HG03060 (cell line): ENCODE results near the gene CHN2.
"Not testable (repeated sequence)": the region's sequence is repeated elsewhere in the genome, so short reads cannot be mapped to it uniquely, and the experiment has no call there.

ENCODE experiments used
- ATAC-seq: cut with Tn5 transposase; IDR thresholded peaks from one replicate; pipeline ENCODE4 v1.9.1; 2021; ENCODE audit warnings: low read depth, moderate number of reproducible peaks; ENCODE audit not compliant: unreplicated experiment

CHN2 gene

DNA sequence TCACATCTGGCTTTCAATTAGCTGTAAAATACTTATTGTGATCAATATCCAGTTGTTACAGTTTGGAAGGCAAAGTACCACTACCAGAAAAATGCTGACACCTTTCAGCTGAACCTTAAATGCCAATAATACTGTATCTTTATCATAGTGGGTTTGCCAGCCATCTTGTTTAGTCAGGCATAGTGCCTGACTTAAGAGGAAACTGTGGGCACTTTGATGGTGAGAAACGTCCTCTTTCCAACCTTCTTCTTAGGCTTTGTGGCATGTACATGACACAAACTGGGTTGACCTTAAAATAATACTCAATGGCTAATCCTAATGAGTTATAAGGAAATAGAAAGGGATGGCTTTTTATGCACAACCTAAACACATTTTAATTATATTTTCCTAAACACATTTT is 316.8 kb downstream of the CHN2 start:
- ATAC-seq = no peak

DNA sequence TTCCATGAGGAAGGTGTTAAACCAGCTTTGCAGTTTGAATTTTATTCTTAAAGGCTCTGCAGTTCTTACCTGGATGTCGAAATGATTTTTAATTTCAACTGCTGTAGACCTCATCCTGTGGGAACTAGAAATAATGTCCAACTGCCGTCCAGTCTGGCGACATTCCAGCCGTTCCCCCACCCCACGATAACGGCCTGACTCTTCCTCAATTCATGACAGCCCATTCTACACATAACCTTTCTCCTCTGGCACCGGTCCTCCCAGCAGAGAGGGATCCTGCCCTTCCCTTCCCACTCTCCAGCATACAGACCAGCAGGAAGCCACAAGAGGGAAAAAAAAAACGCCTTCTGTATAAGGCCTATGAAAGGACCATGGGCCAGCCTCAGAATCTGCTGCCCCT is 317.3 kb downstream of the CHN2 start:
- no peak for ATAC-seq

DNA sequence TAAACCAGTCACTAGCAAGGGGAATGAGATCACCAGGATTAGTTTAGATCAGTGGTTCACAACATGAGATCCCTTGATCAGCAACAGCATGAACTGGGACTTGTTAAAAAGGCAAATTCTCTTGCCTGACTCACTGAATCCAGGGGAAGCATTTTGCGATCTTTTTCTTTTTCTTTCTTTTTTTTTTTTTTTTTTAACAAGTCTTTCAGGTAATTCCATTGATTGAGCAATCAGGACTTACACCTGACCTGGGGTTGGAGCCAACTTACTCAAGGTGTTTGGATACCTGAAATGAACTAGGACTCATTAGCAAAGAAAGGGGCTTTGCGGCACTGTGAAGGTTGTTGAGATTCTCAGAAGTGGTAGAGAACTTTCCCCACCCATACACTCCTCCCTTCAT is 321.9 kb downstream of the CHN2 start:
- ATAC-seq = no peak

DNA sequence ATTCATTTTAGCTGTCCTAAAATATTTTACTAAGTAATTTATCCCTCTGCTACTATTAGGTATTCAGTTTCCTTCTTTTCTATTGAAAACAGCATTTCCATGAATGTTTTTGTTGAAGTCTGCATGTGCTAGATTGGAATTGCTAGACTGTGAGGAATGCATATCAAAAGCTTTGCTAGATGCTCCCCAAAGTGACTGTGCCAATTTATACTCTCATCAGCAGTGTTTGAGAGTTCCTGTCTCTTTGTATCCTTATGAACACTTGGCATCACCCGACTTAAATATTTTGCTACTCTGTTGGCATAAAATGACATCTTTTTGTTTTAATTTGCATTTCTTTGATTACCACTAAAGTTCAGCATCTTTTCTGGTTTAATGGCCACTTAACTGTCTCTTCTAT is 324.0 kb downstream of the CHN2 start:
- no peak for ATAC-seq

DNA sequence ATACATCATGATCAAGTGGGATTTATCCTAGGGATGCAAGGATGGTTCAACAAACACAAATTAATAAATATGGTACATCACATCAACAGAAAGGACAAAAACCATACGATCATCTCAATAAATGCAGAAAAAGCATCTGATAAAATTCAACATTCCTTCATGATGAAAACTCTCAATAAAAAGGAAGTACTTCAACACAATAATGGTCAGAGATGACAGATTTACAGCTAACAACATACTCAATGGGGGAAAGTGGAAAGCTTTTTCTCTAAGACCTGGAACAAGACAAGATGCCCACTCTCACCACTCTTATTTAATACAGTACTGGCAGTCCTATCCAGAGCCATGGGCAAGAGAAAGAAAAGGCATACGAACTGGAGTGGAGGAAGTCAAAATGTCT is 329.2 kb downstream of the CHN2 start:
- ATAC-seq = no peak

DNA sequence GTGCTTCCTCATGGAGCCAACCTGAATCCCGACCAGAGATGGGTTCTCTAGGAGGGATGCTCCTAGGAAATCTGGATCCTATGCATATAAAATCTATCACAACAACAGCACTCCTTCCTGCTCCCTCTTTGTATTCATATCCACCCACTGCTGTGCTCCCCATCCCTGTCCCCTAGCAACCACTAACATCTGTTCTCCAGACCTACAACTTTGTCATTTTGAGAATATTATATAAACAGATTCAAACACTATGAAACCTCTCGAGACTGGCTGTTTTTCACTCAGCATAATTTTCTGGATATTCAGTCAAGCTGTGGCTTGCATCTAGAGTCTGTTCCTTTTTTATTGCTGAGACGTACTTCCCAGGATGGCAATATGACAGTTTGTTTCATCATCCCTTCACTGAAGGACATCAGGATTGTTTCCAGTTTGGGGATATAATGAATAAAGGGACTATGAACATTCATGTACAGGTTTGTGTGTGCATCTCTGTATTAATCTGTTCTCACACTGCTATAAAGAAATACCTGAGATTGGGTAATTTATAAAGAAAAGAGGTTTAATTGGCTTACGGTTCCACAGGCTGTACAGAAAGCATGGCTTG is 333.0 kb downstream of the CHN2 start:
- ATAC-seq = no peak

DNA sequence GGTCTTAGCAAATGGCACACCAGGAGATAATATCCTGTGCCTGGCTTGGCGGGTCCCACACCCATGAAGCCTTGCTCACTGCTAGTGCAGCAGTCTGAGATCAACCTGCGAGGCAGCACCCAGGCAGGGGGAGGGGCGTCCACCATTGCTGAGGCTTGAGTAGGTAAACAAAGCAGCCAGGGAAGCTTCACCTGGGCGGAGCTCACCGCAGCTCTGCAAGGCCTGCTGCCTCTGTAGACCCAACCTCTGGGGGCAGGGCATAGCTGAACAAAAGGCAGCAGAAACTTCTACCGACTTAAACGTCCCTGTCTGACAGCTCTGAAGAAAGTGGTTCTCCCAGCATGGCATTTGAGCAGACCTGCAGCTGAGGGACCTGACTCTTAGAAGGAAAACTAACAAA is 334.0 kb downstream of the CHN2 start:
- ATAC-seq = not testable (repeated sequence)
